Kidney (tissue), 14 donors: Measurements from ENCODE around the gene S100A4. TPM values are rescaled to one million over a fixed set of nuclear protein-coding genes. Genes with fewer than 3 reads are reported as not detected.

Experiments used
- DNase-seq, 5 donors: peaks; one replicate each; pipeline ENCODE4 v3.0.0-alpha.2; 2013 to 2020
- FAIRE-seq: peaks from 2 replicates; lab custom pipeline; 2012; peaks lifted over from hg19 to GRCh38; lab: Jason Lieb, UNC
- H3K27ac ChIP-seq, 2 donors: one replicate each; pipeline ENCODE4 v1.7.0; 2013; ENCODE audit warnings: low read depth in 2 of 2, low read length in 2 of 2, inconsistent platforms in 1 of 2
- H3K27me3 ChIP-seq: one replicate; pipeline ENCODE4 v1.7.1; 2013; ENCODE audit warnings: low read length, inconsistent platforms; ENCODE audit not compliant: control insufficient read depth, insufficient read depth
- H3K36me3 ChIP-seq, 3 donors: one replicate each; pipeline versions ENCODE4 v1.7.0 to v1.7.1; 2013; ENCODE audit warnings: low read length in 3 of 3, control low read depth in 1 of 3, inconsistent platforms in 1 of 3; ENCODE audit not compliant: insufficient read depth in 3 of 3, control insufficient read depth in 2 of 3
- H3K4me1 ChIP-seq, 3 donors: one replicate each; pipeline versions ENCODE4 v1.7.0 to v1.7.1; 2013; ENCODE audit warnings: low read length in 3 of 3, inconsistent platforms in 1 of 3, low read depth in 1 of 3; ENCODE audit not compliant: control insufficient read depth in 2 of 3, insufficient read depth in 2 of 3
- H3K4me3 ChIP-seq, 3 donors: one replicate each; pipeline versions ENCODE4 v1.7.0 to v1.8.1; 2013; ENCODE audit warnings: low read length in 3 of 3, control low read depth in 1 of 3, inconsistent platforms in 1 of 3
- H3K9ac ChIP-seq, 3 donors: one replicate each; pipeline versions ENCODE4 v1.7.0 to v1.7.1; 2013; ENCODE audit warnings: low read length in 3 of 3, control low read depth in 1 of 3, inconsistent platforms in 1 of 3
- H3K9me3 ChIP-seq, 3 donors: one replicate each; pipeline versions ENCODE4 v1.7.0 to v1.7.1; 2013; ENCODE audit warnings: low read length in 3 of 3, control low read depth in 1 of 3, inconsistent platforms in 1 of 3; ENCODE audit not compliant: control insufficient read depth in 2 of 3, insufficient read depth in 1 of 3
- intact Hi-C: fragments of 100-400 bp; cut with DNase I; formaldehyde crosslinking; loops from one replicate; pipeline ENCODE4 v1.11.1; 2022
- polyA plus RNA-seq: library from polyadenylated mRNA; stranded (reverse); fragments of 350-450 nt; fragmentation: Illumina TruSeq; extraction: RNeasy Lipid Tissue Mini Kit (QIAGEN cat#74804); gene quantifications from one replicate; pipeline ENCODE4 v1.2.3, GENCODE V29; 2014; ENCODE audit warnings: low read depth, low replicate concordance; ENCODE audit not compliant: insufficient read depth
- total RNA-seq: library from RNA; stranded (reverse); fragmentation: NEBNext Ultra II Directional; extraction: Animal tissue kit (Norgen Biotek cat#: 25700); gene quantifications from one replicate; pipeline ENCODE4 v1.2.1, GENCODE V29; 2021
- TF ChIP-seq, protein P1 (sequence below): IDR thresholded peaks from 3 replicates; pipeline ENCODE4 v1.5.1; 2012; ENCODE audit warnings: mild to moderate bottlenecking, moderate library complexity, borderline replicate concordance; ENCODE audit not compliant: insufficient read depth; ENCODE audit errors: extremely low read depth
- donor health status: control.
- donor health status: control.
- donor health status: control.
- donor health status: control.
- donor health status: control.
- donor health status: DM: yes; HTN: yes; CAD: no.
- donor health status: Normal renal cell carcinoma (clear cell type).

S100A4 gene
- total and polyA plus RNA-seq, 2 donors from 2014 or later = 141 to 204 TPM

DNA sequence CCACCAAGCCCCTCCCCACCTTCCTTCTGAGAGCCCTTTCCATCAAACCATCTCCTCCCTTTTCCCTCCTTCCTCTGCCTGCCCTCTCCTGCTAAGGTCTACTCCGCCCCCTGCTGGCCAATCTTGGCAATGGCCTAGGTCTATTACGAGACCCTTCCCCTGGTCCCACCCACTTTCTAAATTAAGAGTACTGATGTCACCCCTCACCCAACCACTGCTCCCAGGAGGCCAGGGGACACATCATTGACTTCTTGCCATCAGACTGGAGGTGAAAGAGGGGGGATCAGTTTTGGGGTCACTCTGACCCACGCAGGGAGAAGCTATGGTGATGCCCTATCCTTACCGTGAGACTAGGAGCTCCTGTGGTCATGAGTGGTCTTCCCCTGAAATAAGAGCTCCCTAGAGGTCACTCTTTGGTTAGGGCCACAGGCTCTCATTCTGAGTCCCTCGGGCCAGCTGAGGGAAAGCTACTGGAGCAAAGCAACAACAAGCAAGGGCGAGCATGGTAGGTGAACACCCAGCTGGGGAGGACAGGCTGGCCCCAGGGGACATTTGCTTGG is 50.5 kb downstream of the S100A4 start:
- FAIRE-seq = no peak
- DNase-seq = peak; percentile 81 to 91 (median 88)
- TF ChIP-seq, protein P1, sequence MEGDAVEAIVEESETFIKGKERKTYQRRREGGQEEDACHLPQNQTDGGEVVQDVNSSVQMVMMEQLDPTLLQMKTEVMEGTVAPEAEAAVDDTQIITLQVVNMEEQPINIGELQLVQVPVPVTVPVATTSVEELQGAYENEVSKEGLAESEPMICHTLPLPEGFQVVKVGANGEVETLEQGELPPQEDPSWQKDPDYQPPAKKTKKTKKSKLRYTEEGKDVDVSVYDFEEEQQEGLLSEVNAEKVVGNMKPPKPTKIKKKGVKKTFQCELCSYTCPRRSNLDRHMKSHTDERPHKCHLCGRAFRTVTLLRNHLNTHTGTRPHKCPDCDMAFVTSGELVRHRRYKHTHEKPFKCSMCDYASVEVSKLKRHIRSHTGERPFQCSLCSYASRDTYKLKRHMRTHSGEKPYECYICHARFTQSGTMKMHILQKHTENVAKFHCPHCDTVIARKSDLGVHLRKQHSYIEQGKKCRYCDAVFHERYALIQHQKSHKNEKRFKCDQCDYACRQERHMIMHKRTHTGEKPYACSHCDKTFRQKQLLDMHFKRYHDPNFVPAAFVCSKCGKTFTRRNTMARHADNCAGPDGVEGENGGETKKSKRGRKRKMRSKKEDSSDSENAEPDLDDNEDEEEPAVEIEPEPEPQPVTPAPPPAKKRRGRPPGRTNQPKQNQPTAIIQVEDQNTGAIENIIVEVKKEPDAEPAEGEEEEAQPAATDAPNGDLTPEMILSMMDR = peak; percentile 76
- no peak overlapping the region for H3K9ac ChIP-seq
- H3K27me3 ChIP-seq = no peaks in the 10 kb centered on the region
- no peaks in the 10 kb centered on the region for H3K4me1 ChIP-seq
- H3K27ac ChIP-seq = no peak overlapping the region
- H3K9me3 ChIP-seq = no peaks in the 10 kb centered on the region
- H3K4me3 ChIP-seq = no peak overlapping the region
- intact Hi-C loops = loop anchor here (10.0 kb wide), 1 partner anchor 140 kb away; the partner anchor contains the start of gene S100A9
- H3K36me3 ChIP-seq = no peaks in the 10 kb centered on the region

Other genes starting within 250 kb of the S100A4 start
- gene PGLYRP3, start 232.9 kb downstream of the S100A4 start, total RNA-seq = not detected
- gene PGLYRP3, start 232.9 kb downstream of the S100A4 start, polyA plus RNA-seq = not detected
- gene PGLYRP4, start 197.0 kb downstream of the S100A4 start, total RNA-seq = not detected
- not detected for gene PGLYRP4, start 197.0 kb downstream of the S100A4 start, polyA plus RNA-seq
- 271 TPM for gene S100A9, start 188.0 kb downstream of the S100A4 start, total RNA-seq
- gene S100A9, start 188.0 kb downstream of the S100A4 start, polyA plus RNA-seq = 41.9 TPM
- 1.3 TPM for gene S100A12, start 170.2 kb downstream of the S100A4 start, total RNA-seq
- 2.7 TPM for gene S100A12, start 170.2 kb downstream of the S100A4 start, polyA plus RNA-seq
- 60.9 TPM for gene S100A8, start 154.7 kb downstream of the S100A4 start, total RNA-seq
- 17.5 TPM for gene S100A8, start 154.7 kb downstream of the S100A4 start, polyA plus RNA-seq
- not detected for gene S100A7A, start 129.3 kb downstream of the S100A4 start, total RNA-seq
- not detected for gene S100A7A, start 129.3 kb downstream of the S100A4 start, polyA plus RNA-seq
- gene S100A7, start 85.2 kb downstream of the S100A4 start, total RNA-seq = not detected
- gene S100A7, start 85.2 kb downstream of the S100A4 start, polyA plus RNA-seq = not detected
- 1,542 TPM for gene S100A6, start 9.8 kb downstream of the S100A4 start, total RNA-seq
- 1,580 TPM for gene S100A6, start 9.8 kb downstream of the S100A4 start, polyA plus RNA-seq
- gene S100A5, start 4.9 kb downstream of the S100A4 start, total RNA-seq = 0.91 TPM
- gene S100A5, start 4.9 kb downstream of the S100A4 start, polyA plus RNA-seq = 1.9 TPM
- 8.4 TPM for gene S100A3, start 3.5 kb upstream of the S100A4 start, total RNA-seq
- gene S100A3, start 3.5 kb upstream of the S100A4 start, polyA plus RNA-seq = 2.5 TPM
- 152 TPM for gene S100A2, start 20.0 kb upstream of the S100A4 start, total RNA-seq
- 416 TPM for gene S100A2, start 20.0 kb upstream of the S100A4 start, polyA plus RNA-seq
- gene S100A16, start 67.3 kb upstream of the S100A4 start, total RNA-seq = 119 TPM
- 174 TPM for gene S100A16, start 67.3 kb upstream of the S100A4 start, polyA plus RNA-seq
- 75.9 TPM for gene S100A14, start 70.5 kb upstream of the S100A4 start, total RNA-seq
- gene S100A14, start 70.5 kb upstream of the S100A4 start, polyA plus RNA-seq = 35.6 TPM
- gene S100A13, start 81.7 kb upstream of the S100A4 start, total RNA-seq = 225 TPM
- gene S100A13, start 81.7 kb upstream of the S100A4 start, polyA plus RNA-seq = 299 TPM
- gene S100A1, start 82.6 kb upstream of the S100A4 start, total RNA-seq = 83.1 TPM
- 332 TPM for gene S100A1, start 82.6 kb upstream of the S100A4 start, polyA plus RNA-seq
- gene CHTOP, start 88.3 kb upstream of the S100A4 start, total RNA-seq = 83.6 TPM
- gene CHTOP, start 88.3 kb upstream of the S100A4 start, polyA plus RNA-seq = 71.1 TPM
- 46.2 TPM for gene SNAPIN, start 112.9 kb upstream of the S100A4 start, total RNA-seq
- 59.8 TPM for gene SNAPIN, start 112.9 kb upstream of the S100A4 start, polyA plus RNA-seq
- gene ILF2, start 125.2 kb upstream of the S100A4 start, total RNA-seq = 110 TPM
- gene ILF2, start 125.2 kb upstream of the S100A4 start, polyA plus RNA-seq = 197 TPM
- gene NPR1, start 132.9 kb upstream of the S100A4 start, total RNA-seq = 89.3 TPM
- gene NPR1, start 132.9 kb upstream of the S100A4 start, polyA plus RNA-seq = 57.8 TPM
- gene INTS3, start 182.2 kb upstream of the S100A4 start, total RNA-seq = 74.8 TPM
- 42.7 TPM for gene INTS3, start 182.2 kb upstream of the S100A4 start, polyA plus RNA-seq
- gene SLC27A3, start 229.6 kb upstream of the S100A4 start, total RNA-seq = 54.0 TPM
- 36.9 TPM for gene SLC27A3, start 229.6 kb upstream of the S100A4 start, polyA plus RNA-seq